HCT116 (cell line): Measurements from ENCODE around the gene TIAM1. TPM values are rescaled to one million over a fixed set of nuclear protein-coding genes. Genes with fewer than 3 reads are reported as not detected.

ENCODE experiments used
- ATAC-seq: fragments of 200-7000 bp; cut with Tn5 transposase; 2 replicates; pipeline ENCODE4 v1.9.1; 2020; ENCODE audit warnings: mild to moderate bottlenecking, moderate library complexity
- BruUV-seq: library from RNA; stranded (reverse); fragments of 400-500 nt; replicated peaks from 2 replicates; lab custom pipeline; 2021; lab: Mats Ljungman, UMichigan
- CTCF ChIA-PET: fragments of 300-600 bp; sonication (Branson Sonifier 250); formaldehyde crosslinking; loops from one replicate; lab custom pipeline; 2021; ENCODE audit warnings: antibody characterized with exemption; lab: Charles Lee
- POLR2A ChIA-PET: fragments of 300-600, 350-600 bp; sonication (Branson Sonifier 250); formaldehyde crosslinking; loops from one replicate; lab custom pipeline; 2021; ENCODE audit warnings: antibody characterized with exemption; lab: Charles Lee
- RAD21 ChIA-PET, 2 experiments: fragments of 300-600 bp; sonication (Branson Sonifier 250); formaldehyde crosslinking; loops; one replicate each; lab custom pipeline; 2023; ENCODE audit warnings: low total read pairs in 2 of 2; ENCODE audit not compliant: uncharacterized antibody in 2 of 2, unreplicated experiment in 2 of 2, low non-redundant PET in 1 of 2; lab: Charles Lee
- DNase-seq: peaks from one replicate; pipeline ENCODE4 v3.0.0-alpha.2; 2010; ENCODE audit warnings: low read depth, low spot score
- H2AFZ ChIP-seq: fragments of 200-600 bp; shearing (Covaris generic), sonication (generic); 2 replicates; pipeline ENCODE4 v1.6.1; 2017; ENCODE audit warnings: low read depth, mixed run types, mixed read lengths, antibody characterized with exemption, low read length; ENCODE audit not compliant: poor library complexity, severe bottlenecking
- H3K27ac ChIP-seq: 2 replicates; pipeline ENCODE4 v1.5.1; 2012; ENCODE audit warnings: low read depth, low read length
- H3K27me3 ChIP-seq: fragments of 200-600 bp; sonication (generic); 2 replicates; pipeline ENCODE4 v1.6.1; 2016; ENCODE audit warnings: mixed run types, low read length, mixed read lengths; ENCODE audit not compliant: insufficient read depth
- H3K36me3 ChIP-seq, 2 experiments: fragments of 200-500 bp in 1 of 2; fragments of 200-600 bp in 1 of 2; sonication (Bioruptor generic) in 1 of 2; sonication (generic) in 1 of 2; 2 replicates each; pipeline versions ENCODE4 v1.5.1 to v1.6.1; 2014 to 2016; ENCODE audit warnings: low read length in 2 of 2, inconsistent platforms in 1 of 2, mixed read lengths in 1 of 2, mixed run types in 1 of 2; ENCODE audit not compliant: insufficient read depth in 2 of 2, control insufficient read depth in 1 of 2
- H3K4me1 ChIP-seq, 2 experiments: fragments of 200-600 bp in 1 of 2; sonication (generic) in 1 of 2; 2 replicates each; pipeline versions ENCODE4 v1.5.1 to v1.6.1; 2012 to 2017; ENCODE audit warnings: low read length in 2 of 2, inconsistent platforms in 1 of 2, mild to moderate bottlenecking in 1 of 2, mixed read lengths in 1 of 2, mixed run types in 1 of 2, moderate library complexity in 1 of 2; ENCODE audit not compliant: insufficient read depth in 2 of 2, control insufficient read depth in 1 of 2
- H3K4me2 ChIP-seq: fragments of 200-600 bp; sonication (generic); 2 replicates; pipeline ENCODE4 v1.6.1; 2017; ENCODE audit warnings: mixed run types, low read length, mixed read lengths
- H3K4me3 ChIP-seq, 2 experiments: fragments of 200-600 bp in 1 of 2; sonication (generic) in 1 of 2; replicated peaks in 1 of 2; 2 replicates each; pipeline ENCODE4 v1.5.1; 2011 to 2016; ENCODE audit warnings: low read length in 2 of 2, control low read depth in 1 of 2, low read depth in 1 of 2, mild to moderate bottlenecking in 1 of 2, mixed read lengths in 1 of 2, mixed run types in 1 of 2
- H3K79me2 ChIP-seq: fragments of 200-600 bp; sonication (generic); 2 replicates; pipeline ENCODE4 v1.6.1; 2017; ENCODE audit warnings: mild to moderate bottlenecking, mixed run types, low read length, moderate library complexity, mixed read lengths; ENCODE audit not compliant: insufficient read depth
- H3K9ac ChIP-seq: fragments of 200-600 bp; sonication (generic); 2 replicates; pipeline ENCODE4 v1.6.1; 2016; ENCODE audit warnings: low read length, mixed read lengths
- H3K9me2 ChIP-seq: fragments of 200-600 bp; sonication (generic), shearing (Covaris generic); 2 replicates; pipeline ENCODE4 v1.6.1; 2017; ENCODE audit warnings: mixed run types, mild to moderate bottlenecking, moderate library complexity; ENCODE audit not compliant: insufficient read depth
- H3K9me3 ChIP-seq, 2 experiments: fragments of 200-500 bp in 1 of 2; fragments of 200-600 bp in 1 of 2; sonication (Bioruptor generic) in 1 of 2; sonication (generic) in 1 of 2; 2 replicates each; pipeline ENCODE4 v1.6.1; 2014 to 2017; ENCODE audit warnings: low read length in 2 of 2, mixed read lengths in 2 of 2, inconsistent platforms in 1 of 2, low read depth in 1 of 2, mild to moderate bottlenecking in 1 of 2, mixed run types in 1 of 2, moderate library complexity in 1 of 2; ENCODE audit not compliant: control insufficient read depth in 1 of 2, insufficient read depth in 1 of 2
- H4K20me1 ChIP-seq: fragments of 200-600 bp; sonication (generic), shearing (Covaris generic); 2 replicates; pipeline ENCODE4 v1.6.1; 2017; ENCODE audit warnings: mixed run types, mild to moderate bottlenecking, moderate library complexity; ENCODE audit not compliant: insufficient read depth
- CBX3 ChIP-seq: IDR thresholded peaks from 2 replicates; pipeline ENCODE4 v1.6.1; 2012; ENCODE audit warnings: low read depth
- CEBPB ChIP-seq: IDR thresholded peaks from 2 replicates; pipeline ENCODE4 v1.6.1; 2012; ENCODE audit warnings: low read depth
- EGR1 ChIP-seq: IDR thresholded peaks from 2 replicates; pipeline ENCODE4 v1.6.1; 2012; ENCODE audit warnings: low read depth
- ELF1 ChIP-seq: IDR thresholded peaks from 2 replicates; pipeline ENCODE4 v1.6.1; 2012; ENCODE audit warnings: low read depth, borderline replicate concordance
- EZH2phosphoT487 ChIP-seq: fragments of 200-600 bp; IDR thresholded peaks from 2 replicates; pipeline ENCODE4 v1.6.1; 2018; ENCODE audit warnings: antibody characterized with exemption, borderline replicate concordance
- JUND ChIP-seq: IDR thresholded peaks from 2 replicates; pipeline ENCODE4 v1.6.1; 2012
- POLR2A ChIP-seq: IDR thresholded peaks from 2 replicates; pipeline ENCODE4 v1.7.0; 2011; ENCODE audit warnings: borderline replicate concordance; ENCODE audit not compliant: insufficient read depth, insufficient read length; ENCODE audit errors: extremely low read depth
- POLR2AphosphoS5 ChIP-seq: IDR thresholded peaks from 2 replicates; pipeline ENCODE4 v1.6.1; 2011; ENCODE audit warnings: mild to moderate bottlenecking, low read depth, low read length, moderate library complexity
- RAD21 ChIP-seq: IDR thresholded peaks from 2 replicates; pipeline ENCODE4 v1.6.1; 2012; ENCODE audit warnings: low read depth, mild to moderate bottlenecking
- SP1 ChIP-seq: IDR thresholded peaks from 2 replicates; pipeline ENCODE4 v1.6.1; 2012; ENCODE audit warnings: low read depth
- SRF ChIP-seq: IDR thresholded peaks from 2 replicates; pipeline ENCODE4 v1.6.1; 2012; ENCODE audit warnings: low read depth
- TCF7L2 ChIP-seq: IDR thresholded peaks from 2 replicates; pipeline ENCODE4 v1.7.0; 2011; ENCODE audit warnings: borderline replicate concordance, inconsistent platforms; ENCODE audit not compliant: insufficient read depth, insufficient read length; ENCODE audit errors: extremely low read depth
- YY1 ChIP-seq: IDR thresholded peaks from 2 replicates; pipeline ENCODE4 v1.6.1; 2011; ENCODE audit warnings: low read length, low read depth, moderate library complexity, mild to moderate bottlenecking; ENCODE audit not compliant: insufficient replicate concordance; ENCODE audit errors: extremely low read depth
- ZFX ChIP-seq: fragments of 450-650 bp; IDR thresholded peaks from 2 replicates; pipeline ENCODE4 v1.6.1; 2017
- ZNF274 ChIP-seq: fragments of 200-500 bp; sonication (Bioruptor generic); IDR thresholded peaks from 2 replicates; pipeline ENCODE4 v1.6.1; 2014; ENCODE audit warnings: mild to moderate bottlenecking, low read depth, low read length, inconsistent platforms
- intact Hi-C: fragments of 100-400 bp; cut with micrococcal nuclease; formaldehyde crosslinking; loops from 2 replicates; pipeline ENCODE4 v1.10.0; 2022
- total RNA-seq: library from RNA; stranded (reverse); gene quantifications from one replicate; pipeline ENCODE4 v1.2.1, GENCODE V29; 2021; ENCODE audit not compliant: unreplicated experiment
- TF ChIP-seq, protein P1 (sequence below): IDR thresholded peaks from 2 replicates; pipeline ENCODE4 v1.6.1; 2012
- TF ChIP-seq, protein P2 (sequence below): IDR thresholded peaks from 2 replicates; pipeline ENCODE4 v1.6.1; 2011; ENCODE audit warnings: mild to moderate bottlenecking, low read length, moderate library complexity; ENCODE audit not compliant: insufficient replicate concordance; ENCODE audit errors: extremely low read depth
- TF ChIP-seq, protein P3 (sequence below): IDR thresholded peaks from 2 replicates; pipeline ENCODE4 v1.6.1; 2012

TIAM1 gene
- total RNA-seq, 1 experiment from 2014 or later = 47.8 TPM

DNA sequence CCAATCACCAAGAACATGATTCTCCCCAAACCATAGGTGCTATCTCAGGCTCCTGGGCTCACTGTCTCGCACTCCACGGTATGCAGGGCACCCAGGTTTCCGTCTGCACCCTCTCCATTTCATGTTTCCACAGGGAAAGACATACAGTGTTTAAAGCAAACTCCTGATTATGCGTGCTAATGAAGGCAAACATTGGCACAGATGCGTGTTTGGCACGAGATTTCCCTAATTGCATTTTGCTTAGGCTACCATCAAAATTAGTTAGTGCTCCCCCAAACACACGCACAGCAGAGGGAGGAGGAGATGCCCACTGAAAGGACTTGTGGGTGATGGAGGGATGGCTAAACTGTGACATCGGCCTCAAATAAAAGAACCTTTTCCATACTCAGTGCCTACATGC is 32.2 kb upstream of the TIAM1 start:
- BruUV-seq = no TSS peak
- intact Hi-C loops = no loop called here
- no peak for TF ChIP-seq ZNF274
- no peak for TF ChIP-seq TCF7L2
- no peak for TF ChIP-seq SRF
- TF ChIP-seq ELF1 = no peak
- Histone ChIP-seq H3K9me2 (no peaks in the 10 kb centered on the region), H3K27ac (no peak overlapping the region), H3K79me2 (0 out of 2 replicates have a peak, but pooled peaks cover 2% of the 10 kb centered on the region), H3K9ac (no peak overlapping the region), H3K4me3 (no peak overlapping the region), H2AFZ (no peak overlapping the region), H3K36me3 (no peaks in the 10 kb centered on the region), H4K20me1 (no peaks in the 10 kb centered on the region), H3K4me2 (no peak overlapping the region), H3K4me1 (peaks cover 35 to 38% of the 10 kb centered on the region in 2 experiments), H3K9me3 (no peaks in the 10 kb centered on the region), H3K27me3 (no peaks in the 10 kb centered on the region)
- no peak for ATAC-seq
- ChIA-PET RAD21 (no interaction called here), POLR2A (no interaction called here), CTCF (interaction anchor here (1.5 kb wide), 1 partner anchor 83 kb away, joined by 3 read pairs; no protein-coding TSS in a partner anchor)
- DNase-seq = no peak

DNA sequence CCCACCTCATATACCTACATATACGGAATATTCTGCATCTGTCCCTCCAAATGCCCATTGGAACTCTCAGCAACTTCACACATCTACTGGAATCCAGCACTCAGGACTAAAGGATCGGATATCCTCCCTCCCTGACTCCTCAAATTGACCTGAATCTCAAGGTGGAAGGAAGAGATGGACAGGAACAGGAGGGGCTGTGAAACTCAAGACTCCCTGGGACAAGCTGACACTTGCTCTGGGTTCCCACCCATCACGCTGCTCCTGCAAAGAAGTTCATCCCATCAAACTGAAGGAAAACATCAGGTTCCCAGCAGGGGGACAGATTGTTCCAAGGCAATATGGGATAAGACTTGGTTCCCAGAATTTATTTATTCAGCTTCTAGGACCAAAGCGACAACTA is 30.3 kb upstream of the TIAM1 start:
- peak overlapping the region; percentile 24; the same call in 1 of the 2 replicates for H3K27ac ChIP-seq
- H3K4me2 ChIP-seq = no peak overlapping the region
- POLR2A ChIA-PET = no interaction called here
- H4K20me1 ChIP-seq = no peaks in the 10 kb centered on the region
- H3K4me1 ChIP-seq = peaks cover 51 to 53% of the 10 kb centered on the region in 2 experiments
- no TSS peak for BruUV-seq
- no peak for ATAC-seq
- intact Hi-C loops = no loop called here
- CTCF ChIA-PET = interaction anchor here (0.9 kb wide), 1 partner anchor 26 kb away, joined by 3 read pairs; no protein-coding TSS in a partner anchor
- H3K36me3 ChIP-seq = no peaks in the 10 kb centered on the region
- no peak overlapping the region for H3K4me3 ChIP-seq
- H3K79me2 ChIP-seq = 0 out of 2 replicates have a peak, but pooled peaks cover 2% of the 10 kb centered on the region
- H3K9ac ChIP-seq = no peak overlapping the region
- RAD21 ChIA-PET = interaction anchor here in 1 of 2 experiments (0.7 kb wide), 1 partner anchor 55 kb away, joined by 3 read pairs; no protein-coding TSS in a partner anchor
- H2AFZ ChIP-seq = no peak overlapping the region
- H3K9me2 ChIP-seq = no peaks in the 10 kb centered on the region
- DNase-seq = no peak
- no peaks in the 10 kb centered on the region for H3K27me3 ChIP-seq
- H3K9me3 ChIP-seq = no peaks in the 10 kb centered on the region
- no peak for TF ChIP-seq ELF1
- TF ChIP-seq, protein P1, sequence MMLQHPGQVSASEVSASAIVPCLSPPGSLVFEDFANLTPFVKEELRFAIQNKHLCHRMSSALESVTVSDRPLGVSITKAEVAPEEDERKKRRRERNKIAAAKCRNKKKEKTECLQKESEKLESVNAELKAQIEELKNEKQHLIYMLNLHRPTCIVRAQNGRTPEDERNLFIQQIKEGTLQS = no peak
- TF ChIP-seq RAD21 = no peak
- TF ChIP-seq, protein P2, sequence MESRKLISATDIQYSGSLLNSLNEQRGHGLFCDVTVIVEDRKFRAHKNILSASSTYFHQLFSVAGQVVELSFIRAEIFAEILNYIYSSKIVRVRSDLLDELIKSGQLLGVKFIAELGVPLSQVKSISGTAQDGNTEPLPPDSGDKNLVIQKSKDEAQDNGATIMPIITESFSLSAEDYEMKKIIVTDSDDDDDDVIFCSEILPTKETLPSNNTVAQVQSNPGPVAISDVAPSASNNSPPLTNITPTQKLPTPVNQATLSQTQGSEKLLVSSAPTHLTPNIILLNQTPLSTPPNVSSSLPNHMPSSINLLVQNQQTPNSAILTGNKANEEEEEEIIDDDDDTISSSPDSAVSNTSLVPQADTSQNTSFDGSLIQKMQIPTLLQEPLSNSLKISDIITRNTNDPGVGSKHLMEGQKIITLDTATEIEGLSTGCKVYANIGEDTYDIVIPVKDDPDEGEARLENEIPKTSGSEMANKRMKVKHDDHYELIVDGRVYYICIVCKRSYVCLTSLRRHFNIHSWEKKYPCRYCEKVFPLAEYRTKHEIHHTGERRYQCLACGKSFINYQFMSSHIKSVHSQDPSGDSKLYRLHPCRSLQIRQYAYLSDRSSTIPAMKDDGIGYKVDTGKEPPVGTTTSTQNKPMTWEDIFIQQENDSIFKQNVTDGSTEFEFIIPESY = no peak
- TF ChIP-seq TCF7L2 = no peak
- TF ChIP-seq POLR2A = no peak
- TF ChIP-seq ZNF274 = no peak
- TF ChIP-seq SP1 = no peak
- TF ChIP-seq YY1 = no peak
- TF ChIP-seq JUND = no peak
- TF ChIP-seq EZH2phosphoT487 = no peak
- TF ChIP-seq EGR1 = no peak
- TF ChIP-seq POLR2AphosphoS5 = no peak
- no peak for TF ChIP-seq ZFX
- no peak for TF ChIP-seq CEBPB
- TF ChIP-seq, protein P3, sequence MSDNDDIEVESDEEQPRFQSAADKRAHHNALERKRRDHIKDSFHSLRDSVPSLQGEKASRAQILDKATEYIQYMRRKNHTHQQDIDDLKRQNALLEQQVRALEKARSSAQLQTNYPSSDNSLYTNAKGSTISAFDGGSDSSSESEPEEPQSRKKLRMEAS = no peak
- TF ChIP-seq CBX3 = no peak
- no peak for TF ChIP-seq SRF
